AG04450 (cell line): Measurements from ENCODE around the gene ITGBL1. TPM values are rescaled to one million over a fixed set of nuclear protein-coding genes. Genes with fewer than 3 reads are reported as not detected.

Experiments used
- CTCF ChIA-PET: fragments of 300-600, 350-600 bp; formaldehyde crosslinking; extraction: SDS; loops from one replicate; lab custom pipeline; 2022; ENCODE audit warnings: antibody characterized with exemption, inconsistent platforms; lab: Charles Lee
- POLR2A ChIA-PET: fragments of 350-600 bp; formaldehyde crosslinking; extraction: SDS; loops from one replicate; lab custom pipeline; 2021; ENCODE audit warnings: antibody characterized with exemption, inconsistent platforms; lab: Yijun Ruan, JAX
- DNase-seq: peaks from one replicate; pipeline ENCODE4 v3.0.0-alpha.2; 2011; ENCODE audit warnings: low read depth, low spot score
- H3K27ac ChIP-seq: one replicate; pipeline ENCODE4 v1.5.1; 2012; ENCODE audit warnings: low read depth, low read length, control low read depth
- H3K27me3 ChIP-seq: one replicate; pipeline ENCODE4 v1.6.0; 2012; ENCODE audit warnings: low read length; ENCODE audit not compliant: control insufficient read depth, insufficient read depth
- H3K4me3 ChIP-seq: 2 replicates; pipeline ENCODE4 v1.5.1; 2011; ENCODE audit warnings: mild to moderate bottlenecking, low read depth, low read length, control low read depth
- H3K9me3 ChIP-seq: 2 replicates; pipeline ENCODE4 v1.5.1; 2012; ENCODE audit warnings: low read length; ENCODE audit not compliant: control insufficient read depth, insufficient read depth
- polyA minus RNA-seq: library from RNA; depleted of rRNA, polyadenylated mRNA; stranded (reverse); fragments of >200 nt; gene quantifications from 2 replicates; pipeline ENCODE4 v1.2.3, GENCODE V29; 2011; rRNA and poly(A)+ RNA removed
- polyA plus RNA-seq: library from polyadenylated mRNA; depleted of rRNA; stranded (reverse); fragments of >200 nt; gene quantifications from 2 replicates; pipeline ENCODE4 v1.2.3, GENCODE V29; 2011; rRNA removed
- TF ChIP-seq, protein P1 (sequence below): IDR thresholded peaks from 2 replicates; pipeline ENCODE4 v1.5.1; 2011; ENCODE audit warnings: low read depth, low read length, control low read depth, inconsistent platforms

ITGBL1 gene, protein sequence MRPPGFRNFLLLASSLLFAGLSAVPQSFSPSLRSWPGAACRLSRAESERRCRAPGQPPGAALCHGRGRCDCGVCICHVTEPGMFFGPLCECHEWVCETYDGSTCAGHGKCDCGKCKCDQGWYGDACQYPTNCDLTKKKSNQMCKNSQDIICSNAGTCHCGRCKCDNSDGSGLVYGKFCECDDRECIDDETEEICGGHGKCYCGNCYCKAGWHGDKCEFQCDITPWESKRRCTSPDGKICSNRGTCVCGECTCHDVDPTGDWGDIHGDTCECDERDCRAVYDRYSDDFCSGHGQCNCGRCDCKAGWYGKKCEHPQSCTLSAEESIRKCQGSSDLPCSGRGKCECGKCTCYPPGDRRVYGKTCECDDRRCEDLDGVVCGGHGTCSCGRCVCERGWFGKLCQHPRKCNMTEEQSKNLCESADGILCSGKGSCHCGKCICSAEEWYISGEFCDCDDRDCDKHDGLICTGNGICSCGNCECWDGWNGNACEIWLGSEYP
- 12.7 and 17.1 TPM in 2 replicates for polyA plus RNA-seq
- 14.9 and 20.6 TPM in 2 replicates for polyA minus RNA-seq

DNA sequence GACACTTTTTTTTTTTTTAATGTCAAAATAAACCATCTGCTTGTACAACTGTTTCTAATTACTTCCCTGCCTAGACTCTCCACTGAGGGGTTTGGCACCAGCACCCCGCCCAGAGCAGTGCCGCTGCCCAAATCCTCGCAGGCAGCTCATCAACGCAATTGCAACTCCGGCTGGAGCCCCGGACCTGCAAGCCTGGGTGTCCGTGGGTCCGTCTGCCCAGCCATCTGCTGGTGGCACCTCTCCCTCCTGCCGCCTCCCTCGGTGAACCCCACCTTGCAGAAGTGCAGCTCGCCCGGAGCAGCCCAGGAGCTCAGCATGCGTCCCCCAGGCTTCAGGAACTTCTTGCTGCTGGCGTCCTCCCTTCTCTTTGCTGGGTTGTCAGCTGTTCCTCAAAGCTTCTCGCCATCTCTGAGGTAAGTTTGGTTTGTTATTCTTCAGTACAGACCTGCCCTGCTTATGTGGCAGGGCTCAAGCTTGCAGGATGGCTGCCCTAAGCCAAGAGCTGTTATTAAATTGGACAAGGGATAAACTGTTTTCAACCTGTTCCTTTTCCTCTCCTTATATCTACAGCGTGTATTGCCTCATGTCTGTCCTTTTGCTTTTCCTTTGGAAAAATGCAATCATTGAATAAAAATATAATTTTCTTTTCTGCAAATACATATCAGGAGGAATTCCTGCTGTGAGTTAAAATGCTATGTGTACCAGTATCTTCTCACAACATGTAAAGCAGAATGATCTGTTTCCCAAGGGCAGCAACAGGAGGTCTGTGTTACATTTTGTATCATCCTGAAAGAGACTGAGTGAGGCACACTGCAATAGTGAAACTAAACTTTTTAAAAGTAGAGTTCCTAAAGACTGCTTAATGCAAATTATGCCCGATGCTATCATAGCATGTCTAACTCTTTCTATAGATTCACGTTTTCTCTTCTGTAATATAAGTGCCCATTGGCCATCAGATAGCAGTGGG, at the start of gene ITGBL1:
TSS of gene ITGBL1 (plus strand) at position 157 of the 967 bp plus-strand sequence. CDS start at position 316, 159 bp downstream.
- no peaks in the 10 kb centered on the region for H3K27me3 ChIP-seq
- peak within 1 kb of the TSS; percentile 51 for H3K4me3 ChIP-seq
- ChIA-PET CTCF (interaction anchor here (0.5 to 1.4 kb wide), 2 partner anchors 21 to 303 kb away, joined by 3 to 4 read pairs; no protein-coding TSS in a partner anchor), POLR2A (interaction anchor here (0.6 kb wide), 1 partner anchor 308 kb away, joined by 3 read pairs; no protein-coding TSS in a partner anchor)
- H3K27ac ChIP-seq: peak within 1 kb of the TSS; percentile 41
- TF ChIP-seq, protein P1, sequence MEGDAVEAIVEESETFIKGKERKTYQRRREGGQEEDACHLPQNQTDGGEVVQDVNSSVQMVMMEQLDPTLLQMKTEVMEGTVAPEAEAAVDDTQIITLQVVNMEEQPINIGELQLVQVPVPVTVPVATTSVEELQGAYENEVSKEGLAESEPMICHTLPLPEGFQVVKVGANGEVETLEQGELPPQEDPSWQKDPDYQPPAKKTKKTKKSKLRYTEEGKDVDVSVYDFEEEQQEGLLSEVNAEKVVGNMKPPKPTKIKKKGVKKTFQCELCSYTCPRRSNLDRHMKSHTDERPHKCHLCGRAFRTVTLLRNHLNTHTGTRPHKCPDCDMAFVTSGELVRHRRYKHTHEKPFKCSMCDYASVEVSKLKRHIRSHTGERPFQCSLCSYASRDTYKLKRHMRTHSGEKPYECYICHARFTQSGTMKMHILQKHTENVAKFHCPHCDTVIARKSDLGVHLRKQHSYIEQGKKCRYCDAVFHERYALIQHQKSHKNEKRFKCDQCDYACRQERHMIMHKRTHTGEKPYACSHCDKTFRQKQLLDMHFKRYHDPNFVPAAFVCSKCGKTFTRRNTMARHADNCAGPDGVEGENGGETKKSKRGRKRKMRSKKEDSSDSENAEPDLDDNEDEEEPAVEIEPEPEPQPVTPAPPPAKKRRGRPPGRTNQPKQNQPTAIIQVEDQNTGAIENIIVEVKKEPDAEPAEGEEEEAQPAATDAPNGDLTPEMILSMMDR: no peak
- DNase-seq: no peak
- no peaks in the 10 kb centered on the region for H3K9me3 ChIP-seq

DNA sequence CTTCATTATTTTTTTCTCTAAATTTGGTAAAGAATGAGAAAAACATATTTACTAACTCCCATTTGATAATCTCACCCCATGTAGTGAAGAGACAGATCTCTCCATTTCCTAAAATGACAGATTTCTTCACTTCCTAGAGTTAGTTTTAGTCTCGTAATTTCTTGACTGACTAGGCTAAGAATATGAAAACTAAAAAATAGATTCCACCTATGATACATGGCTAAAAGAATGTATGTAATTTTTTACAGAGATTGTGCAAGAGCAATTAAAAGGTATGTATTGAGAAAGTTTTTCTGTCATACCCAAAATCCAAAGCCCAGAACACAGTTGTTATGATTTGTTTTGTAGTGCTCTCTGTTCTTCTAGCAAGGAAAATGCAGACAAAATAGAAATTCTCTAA, 45.7 kb upstream of the ITGBL1 start:
- no peaks in the 10 kb centered on the region for H3K27me3 ChIP-seq
- TF ChIP-seq, protein P1: no peak
- no peak overlapping the region for H3K27ac ChIP-seq
- ChIA-PET POLR2A (no interaction called here), CTCF (no interaction called here)
- H3K4me3 ChIP-seq: no peak overlapping the region
- no peak for DNase-seq
- H3K9me3 ChIP-seq: no peaks in the 10 kb centered on the region

DNA sequence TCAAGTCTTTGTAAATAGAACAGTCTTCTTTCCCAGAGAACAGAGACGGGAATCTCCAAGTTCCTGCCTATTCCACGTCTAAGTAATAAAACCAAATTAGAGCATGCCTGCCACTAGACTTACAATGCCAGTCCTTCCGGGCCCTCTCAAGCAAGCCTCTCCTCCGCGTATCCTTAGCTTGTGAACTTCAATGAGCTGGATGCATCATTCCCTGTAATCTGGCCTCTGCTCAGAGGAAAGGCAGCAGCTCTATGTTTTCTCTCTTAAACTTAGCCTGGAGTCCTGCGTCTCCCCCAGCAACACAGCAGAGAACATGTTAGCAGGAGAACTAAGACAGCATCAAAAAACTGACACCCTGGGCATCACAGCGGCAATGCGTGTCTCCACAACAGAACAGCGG, 44.3 kb upstream of the ITGBL1 start:
- Histone ChIP-seq H3K27me3 (no peaks in the 10 kb centered on the region), H3K9me3 (no peaks in the 10 kb centered on the region), H3K4me3 (no peak overlapping the region), H3K27ac (no peak overlapping the region)
- POLR2A ChIA-PET: no interaction called here
- no peak for DNase-seq
- CTCF ChIA-PET: no interaction called here
- TF ChIP-seq, protein P1: no peak

DNA sequence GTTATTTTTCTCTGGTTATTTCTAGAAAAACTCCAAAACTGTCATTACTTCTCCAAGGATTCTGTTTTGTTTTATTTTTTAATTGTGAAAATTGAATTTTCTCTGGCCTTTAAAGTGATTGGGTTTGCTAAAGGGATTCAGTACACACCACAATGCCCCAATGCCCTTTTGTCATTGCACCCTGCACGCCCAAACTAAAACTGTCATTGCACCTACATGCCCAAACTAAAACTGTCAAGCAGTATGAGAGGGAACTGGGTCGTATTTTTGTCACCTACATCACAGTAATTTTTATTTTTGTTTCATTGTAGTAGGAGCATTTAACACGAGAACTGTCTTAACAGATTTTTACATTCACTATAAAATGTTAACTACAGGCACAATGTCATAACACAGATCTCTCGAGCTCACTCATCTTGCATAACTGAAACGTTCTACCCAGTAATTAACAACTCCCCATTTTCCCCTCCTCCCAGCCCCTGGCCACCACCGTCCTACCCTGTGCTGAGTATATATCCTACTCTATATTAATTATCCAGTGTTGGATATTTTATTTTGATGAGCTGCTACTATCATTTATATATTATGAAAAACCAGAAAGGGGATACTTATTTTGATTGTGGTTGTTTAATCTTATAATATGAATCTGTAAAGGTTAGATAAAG, 43.4 kb upstream of the ITGBL1 start:
- TF ChIP-seq, protein P1: no peak
- ChIA-PET CTCF (interaction anchor here (0.6 kb wide), 1 partner anchor 11 kb away, joined by 3 read pairs; no protein-coding TSS in a partner anchor), POLR2A (no interaction called here)
- Histone ChIP-seq H3K27me3 (no peaks in the 10 kb centered on the region), H3K4me3 (no peak overlapping the region), H3K9me3 (no peaks in the 10 kb centered on the region), H3K27ac (no peak overlapping the region)
- DNase-seq: no peak
